ENCODE measurements around the gene OR1I1. TPM values are rescaled to one million over a fixed set of nuclear protein-coding genes. Genes with fewer than 3 reads are reported as not detected.

Gene OR1I1
- total and polyA plus RNA-seq, 2 of the 4 experiments (the other 2 are of a cell fraction), result not detected

- H3K79me1 ChIP-seq (ENCODE audit: low read depth in 1 of 2, low read length in 2 of 2), result no peaks in the 10 kb centered on the region
- H3K36me3 ChIP-seq (ENCODE audit: control insufficient read depth, insufficient read depth, low read length), result no peaks in the 10 kb centered on the region
- no peak overlapping the region for H3K23ac ChIP-seq (ENCODE audit: low read depth, low read length)
- ChIA-PET POLR2A (ENCODE audit: unreplicated experiment) (no interaction called here), CTCF (no interaction called here)
- H2BK15ac ChIP-seq (ENCODE audit: low read depth, low read length), result no peak overlapping the region
- dilution Hi-C loops (cut with HindIII; ENCODE audit: low sequenced_read_pairs, unreplicated experiment), result no loop called here
- H2BK120ac ChIP-seq (ENCODE audit: low read depth, low read length), result no peak overlapping the region
- H3K9me1 ChIP-seq (ENCODE audit: insufficient read depth, low read length), result no peaks in the 10 kb centered on the region
- no TSS peak for BruUV-seq (replicated peaks)
- no peak overlapping the region for H3K9ac ChIP-seq (ENCODE audit: low read depth, low read length)
- H2AFZ ChIP-seq (replicated peaks; ENCODE audit: low read length, poor library complexity), result no peak overlapping the region
- no peak overlapping the region for H4K91ac ChIP-seq (ENCODE audit: insufficient read depth, low read depth, low read length)
- TF ChIP-seq ELK1 (IDR thresholded peaks at IDR 0.05; ENCODE audit: borderline replicate concordance, low read depth, low read length) (no peak), RCOR1 (IDR thresholded peaks at IDR 0.05; ENCODE audit: insufficient replicate concordance, low read length) (no peak), POLR2A (IDR thresholded peaks at IDR 0.05; ENCODE audit: low read depth, low read length) (no peak), CHD1 (IDR thresholded peaks at IDR 0.05; ENCODE audit: low read depth, low read length) (no peak)
- no peak overlapping the region for H2AK9ac ChIP-seq (replicated peaks; ENCODE audit: low read depth, low read length, poor library complexity)
- H4K8ac ChIP-seq (ENCODE audit: low read depth in 2 of 2, low read length in 2 of 2), result no peak overlapping the region
- no peak overlapping the region for H3K4me3 ChIP-seq (ENCODE audit: insufficient read depth, low read depth, low read length)
- intact Hi-C loops (cut with micrococcal nuclease), result no loop called here
- H2BK5ac ChIP-seq (ENCODE audit: low read depth, low read length, poor library complexity, severe bottlenecking), result no peak overlapping the region
- H3K27me3 ChIP-seq (ENCODE audit: control insufficient read depth, insufficient read depth, low read length), result peaks cover 8% of the 10 kb centered on the region
- no peak overlapping the region for H3K56ac ChIP-seq (ENCODE audit: extremely low read depth, insufficient read depth, low read length)
- no peak overlapping the region for H2AK5ac ChIP-seq (ENCODE audit: low read depth, low read length)
- H3K9me3 ChIP-seq (ENCODE audit: control insufficient read depth, insufficient read depth, low read length), result peaks cover 6% of the 10 kb centered on the region
- H3K4ac ChIP-seq (ENCODE audit: low read depth, low read length), result no peak overlapping the region
- ATAC-seq (ENCODE audit: low read depth), result no peak
- no peak overlapping the region for H3K18ac ChIP-seq (ENCODE audit: low read depth, low read length)
- H3K4me2 ChIP-seq (ENCODE audit: low read depth, low read length), result no peak overlapping the region
- in situ Hi-C loops (cut with MboI; ENCODE audit: low sequenced_read_pairs), result no loop called here
- no peak overlapping the region for H3K14ac ChIP-seq (replicated peaks; ENCODE audit: low read depth, low read length)
- H3K27ac ChIP-seq (ENCODE audit: insufficient read depth, low read length), result no peak overlapping the region
- no peak overlapping the region for H4K5ac ChIP-seq (ENCODE audit: low read depth, low read length)
- DNase-seq, result no peak
- no peak overlapping the region for H2BK20ac ChIP-seq (ENCODE audit: low read depth, low read length)
- no peaks in the 10 kb centered on the region for H4K20me1 ChIP-seq (ENCODE audit: insufficient read depth, low read length)
- WGBS, 2 experiments (ENCODE audit: extremely low coverage in 2 of 2, insufficient read length in 1 of 2), result 65% methylated on average over 3 of the region's 3 CpGs; no CpG with 5 or more reads in 1 of the 2 experiments
- no peaks in the 10 kb centered on the region for H3K4me1 ChIP-seq (ENCODE audit: control insufficient read depth, insufficient read depth, low read length)
These were observed 17.1 kb downstream of the OR1I1 start for GRCh38 chr19:15099017-15099582.

All from IMR-90 (cell line).